Measurements from ENCODE around the gene TET1.

DNA sequence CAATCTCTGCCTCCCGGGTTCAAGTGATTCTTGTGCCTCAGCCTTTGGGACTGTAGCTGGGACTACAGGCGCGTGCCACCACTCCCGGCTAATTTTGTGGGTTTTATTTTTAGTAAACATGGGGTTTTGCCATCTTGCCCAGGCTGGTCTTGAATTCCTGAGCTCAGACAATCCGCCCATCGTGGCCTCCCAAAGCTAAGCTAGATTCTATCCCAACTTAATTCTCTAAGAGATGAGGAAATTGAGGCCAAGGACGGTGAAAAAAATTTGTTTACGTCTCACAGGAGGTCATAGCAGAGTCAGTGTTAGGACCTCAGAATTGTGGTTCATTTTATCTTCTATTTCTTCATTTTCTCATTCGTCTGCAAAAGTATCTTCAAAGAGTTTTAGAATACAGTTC is 167.0 kb downstream of the TET1 start:
- no peak for TF ChIP-seq POLR2A (IDR thresholded peaks at IDR 0.05)
- TF ChIP-seq, protein P1, sequence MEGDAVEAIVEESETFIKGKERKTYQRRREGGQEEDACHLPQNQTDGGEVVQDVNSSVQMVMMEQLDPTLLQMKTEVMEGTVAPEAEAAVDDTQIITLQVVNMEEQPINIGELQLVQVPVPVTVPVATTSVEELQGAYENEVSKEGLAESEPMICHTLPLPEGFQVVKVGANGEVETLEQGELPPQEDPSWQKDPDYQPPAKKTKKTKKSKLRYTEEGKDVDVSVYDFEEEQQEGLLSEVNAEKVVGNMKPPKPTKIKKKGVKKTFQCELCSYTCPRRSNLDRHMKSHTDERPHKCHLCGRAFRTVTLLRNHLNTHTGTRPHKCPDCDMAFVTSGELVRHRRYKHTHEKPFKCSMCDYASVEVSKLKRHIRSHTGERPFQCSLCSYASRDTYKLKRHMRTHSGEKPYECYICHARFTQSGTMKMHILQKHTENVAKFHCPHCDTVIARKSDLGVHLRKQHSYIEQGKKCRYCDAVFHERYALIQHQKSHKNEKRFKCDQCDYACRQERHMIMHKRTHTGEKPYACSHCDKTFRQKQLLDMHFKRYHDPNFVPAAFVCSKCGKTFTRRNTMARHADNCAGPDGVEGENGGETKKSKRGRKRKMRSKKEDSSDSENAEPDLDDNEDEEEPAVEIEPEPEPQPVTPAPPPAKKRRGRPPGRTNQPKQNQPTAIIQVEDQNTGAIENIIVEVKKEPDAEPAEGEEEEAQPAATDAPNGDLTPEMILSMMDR (IDR thresholded peaks at IDR 0.05) = no peak
